ENCODE data around the gene CCDC85C.

CCDC85C gene

GRCh38 chr14:99630202-99630601 lies 26.2 kb upstream of the CCDC85C start:
- in situ Hi-C loops (cut with MboI; ENCODE audit: low sequenced_read_pairs), result no loop called here

GRCh38 chr14:99628887-99629618 lies 25.0 kb upstream of the CCDC85C start:
- in situ Hi-C loops (cut with MboI; ENCODE audit: low sequenced_read_pairs), result no loop called here

GRCh38 chr14:99627510-99628381 lies 23.7 kb upstream of the CCDC85C start:
- in situ Hi-C loops (cut with MboI; ENCODE audit: low sequenced_read_pairs), result no loop called here

- in situ Hi-C loops (cut with MboI; ENCODE audit: low sequenced_read_pairs), result no loop called here
These were observed 23.1 kb upstream of the CCDC85C start for GRCh38 chr14:99627100-99627499.

GRCh38 chr14:99626041-99626648 lies 22.1 kb upstream of the CCDC85C start:
- in situ Hi-C loops (cut with MboI; ENCODE audit: low sequenced_read_pairs), result no loop called here

GRCh38 chr14:99625476-99625875 lies 21.5 kb upstream of the CCDC85C start:
- in situ Hi-C loops (cut with MboI; ENCODE audit: low sequenced_read_pairs), result no loop called here

GRCh38 chr14:99624971-99625370 lies 21.0 kb upstream of the CCDC85C start:
- in situ Hi-C loops (cut with MboI; ENCODE audit: low sequenced_read_pairs), result no loop called here

- in situ Hi-C loops (cut with MboI; ENCODE audit: low sequenced_read_pairs), result no loop called here
These were observed 20.0 kb upstream of the CCDC85C start for GRCh38 chr14:99624024-99624423.

- in situ Hi-C loops (cut with MboI; ENCODE audit: low sequenced_read_pairs), result no loop called here
These were observed 17.9 kb upstream of the CCDC85C start for GRCh38 chr14:99621948-99622347.

- in situ Hi-C loops (cut with MboI; ENCODE audit: low sequenced_read_pairs), result no loop called here
These were observed 16.1 kb upstream of the CCDC85C start for GRCh38 chr14:99619835-99620834.

- in situ Hi-C loops (cut with MboI; ENCODE audit: low sequenced_read_pairs), result no loop called here
These were observed 13.1 kb upstream of the CCDC85C start for GRCh38 chr14:99616832-99617800.

- in situ Hi-C loops (cut with MboI; ENCODE audit: low sequenced_read_pairs), result no loop called here
These were observed 11.6 kb upstream of the CCDC85C start for GRCh38 chr14:99615497-99616157.

GRCh38 chr14:99612738-99613330 lies 8.8 kb upstream of the CCDC85C start:
- in situ Hi-C loops (cut with MboI; ENCODE audit: low sequenced_read_pairs), result no loop called here

- in situ Hi-C loops (cut with MboI; ENCODE audit: low sequenced_read_pairs), result no loop called here
These were observed 8.2 kb upstream of the CCDC85C start for GRCh38 chr14:99612071-99612737.

GRCh38 chr14:99611646-99612045 lies 7.6 kb upstream of the CCDC85C start:
- in situ Hi-C loops (cut with MboI; ENCODE audit: low sequenced_read_pairs), result no loop called here

- in situ Hi-C loops (cut with MboI; ENCODE audit: low sequenced_read_pairs), result no loop called here
These were observed 5.5 kb upstream of the CCDC85C start for GRCh38 chr14:99609245-99610170.

GRCh38 chr14:99608591-99608990 lies 4.6 kb upstream of the CCDC85C start:
- in situ Hi-C loops (cut with MboI; ENCODE audit: low sequenced_read_pairs), result no loop called here
